GM10847 (cell line): Measurements from ENCODE around the gene LRFN2.

Source experiments
- POLR2A ChIP-seq: IDR thresholded peaks from 2 replicates; pipeline ENCODE4 v1.6.1; 2011; ENCODE audit not compliant: insufficient read length; ENCODE audit errors: extremely low read depth

The LRFN2 gene

DNA sequence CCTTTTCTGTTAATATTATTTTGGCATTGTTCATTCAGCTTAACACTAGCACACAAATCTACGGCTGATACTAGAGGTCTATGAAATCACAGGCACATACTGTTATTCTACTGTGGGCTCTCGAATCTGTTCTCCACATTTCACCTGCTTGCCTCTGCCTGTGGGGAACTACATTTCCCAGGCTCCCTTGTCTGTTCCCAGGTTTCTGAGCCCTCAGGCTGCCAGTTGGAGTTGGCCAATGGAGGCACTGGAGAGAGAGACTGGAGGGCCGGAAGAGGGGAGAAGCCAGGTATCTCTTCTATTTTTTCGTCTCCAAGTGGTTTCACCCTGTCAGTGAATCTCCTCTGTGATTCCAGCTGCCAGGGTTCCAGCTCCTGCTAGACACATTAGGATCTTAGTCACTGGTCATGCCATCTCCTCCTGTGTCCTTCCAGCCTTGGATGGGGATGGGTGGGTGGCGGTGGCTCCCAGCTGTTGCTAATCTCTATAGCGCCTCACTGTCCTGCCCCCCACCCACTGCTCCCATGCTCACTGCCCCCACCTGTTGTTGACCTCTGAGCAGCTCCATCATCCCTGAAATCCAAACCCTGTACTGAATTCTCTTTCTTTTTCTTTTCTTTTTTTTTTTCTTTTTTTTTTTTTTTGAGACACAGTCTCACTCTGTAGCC, 188.2 kb downstream of the LRFN2 start:
- TF ChIP-seq POLR2A, result no peak

DNA sequence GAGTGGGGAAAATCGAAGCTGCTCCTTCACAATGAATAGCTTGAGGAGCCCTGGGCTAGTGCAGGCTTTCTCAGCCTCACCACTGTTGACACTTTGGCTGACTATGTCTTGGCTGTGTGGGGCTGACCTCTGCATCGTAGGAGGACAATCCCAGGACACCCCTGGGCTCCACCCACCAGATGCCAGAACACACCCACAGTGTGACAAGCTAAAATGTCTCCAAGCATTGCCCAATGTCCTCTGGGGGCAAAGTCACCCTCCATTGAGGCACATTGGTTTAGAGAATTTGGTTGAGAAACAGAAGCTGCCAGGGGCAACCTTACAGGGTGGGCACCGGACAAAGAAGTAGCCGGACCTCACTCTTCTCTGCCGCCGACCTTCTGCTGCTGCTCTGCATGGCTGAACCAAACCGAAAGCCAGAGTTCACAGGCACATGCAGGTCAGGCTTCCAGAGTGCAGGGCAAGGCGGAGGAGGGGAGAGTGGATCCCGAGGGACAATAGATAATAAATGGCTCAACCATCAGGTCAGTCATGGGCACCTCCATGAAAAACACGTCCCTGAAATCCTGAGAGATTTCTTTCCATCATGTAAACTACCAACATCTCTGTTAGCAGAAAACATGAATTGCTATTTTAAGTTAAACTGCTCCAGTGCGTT, 189.0 kb downstream of the LRFN2 start:
- no peak for TF ChIP-seq POLR2A

GRCh38 chr6:40397287-40398033, 189.7 kb downstream of the LRFN2 start:
- TF ChIP-seq POLR2A, result no peak

- TF ChIP-seq POLR2A, result no peak
Observed at GRCh38 chr6:40395698-40396076, 191.5 kb downstream of the LRFN2 start.

GRCh38 chr6:40395066-40395697, 192.0 kb downstream of the LRFN2 start:
- TF ChIP-seq POLR2A, result no peak

DNA sequence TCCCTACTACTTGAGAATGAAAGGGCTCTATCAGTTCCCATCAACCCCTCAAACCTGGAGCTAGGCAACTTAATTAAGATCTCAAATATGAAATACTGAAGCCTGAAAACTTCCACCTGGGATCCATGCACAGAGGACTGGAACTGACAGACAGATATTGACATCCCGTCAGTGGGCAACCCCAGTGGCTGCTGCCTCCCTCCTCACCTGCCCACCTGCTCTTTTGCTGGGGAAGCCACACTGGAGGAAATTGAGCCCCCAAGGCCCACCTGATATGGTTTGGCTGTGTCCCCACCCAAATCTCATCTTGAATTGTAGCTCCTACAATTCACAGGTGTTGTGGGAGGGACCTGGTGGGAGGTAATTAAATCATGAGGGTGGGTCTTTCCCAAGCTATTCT, 192.8 kb downstream of the LRFN2 start:
- TF ChIP-seq POLR2A, result no peak

DNA sequence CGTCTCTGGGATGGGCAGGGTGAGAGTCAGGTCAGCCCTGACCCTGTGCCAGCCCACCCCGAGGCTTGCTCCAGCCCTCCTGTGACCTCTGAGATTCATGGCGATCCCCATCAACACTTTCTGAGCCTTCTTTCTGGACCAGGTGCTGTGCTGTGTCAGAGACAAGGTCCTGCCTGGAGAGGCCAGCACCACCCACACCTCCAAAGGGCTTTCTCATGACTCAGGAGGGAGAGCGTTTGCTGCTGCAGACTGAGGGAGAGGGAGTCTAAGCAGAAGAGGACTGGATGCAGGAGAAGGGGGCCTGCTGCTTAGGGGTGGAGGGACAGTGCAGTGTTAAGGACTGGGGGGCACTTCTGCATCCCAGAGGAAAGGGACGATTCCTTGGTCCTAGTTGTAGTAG, 193.5 kb downstream of the LRFN2 start:
- TF ChIP-seq POLR2A, result no peak

DNA sequence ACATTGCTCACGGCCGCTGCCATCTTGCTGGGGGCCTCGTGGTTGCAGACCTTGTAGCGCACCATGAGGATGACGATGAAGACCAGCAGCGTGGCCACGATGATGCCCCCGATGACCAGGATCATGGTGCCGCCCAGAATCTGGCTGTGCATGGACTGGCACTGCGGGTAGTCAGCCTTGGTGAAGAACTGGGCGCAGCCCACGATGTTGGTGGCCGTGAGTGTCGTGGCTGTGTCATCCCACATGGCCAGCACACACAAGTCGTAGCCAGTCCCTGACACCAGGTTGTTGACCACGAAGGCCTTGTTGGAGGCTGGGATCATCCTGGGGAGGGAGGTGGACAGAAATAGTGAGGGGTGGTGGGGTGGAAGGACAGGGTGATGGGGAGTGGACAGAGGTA, 194.6 kb downstream of the LRFN2 start:
- no peak for TF ChIP-seq POLR2A

DNA sequence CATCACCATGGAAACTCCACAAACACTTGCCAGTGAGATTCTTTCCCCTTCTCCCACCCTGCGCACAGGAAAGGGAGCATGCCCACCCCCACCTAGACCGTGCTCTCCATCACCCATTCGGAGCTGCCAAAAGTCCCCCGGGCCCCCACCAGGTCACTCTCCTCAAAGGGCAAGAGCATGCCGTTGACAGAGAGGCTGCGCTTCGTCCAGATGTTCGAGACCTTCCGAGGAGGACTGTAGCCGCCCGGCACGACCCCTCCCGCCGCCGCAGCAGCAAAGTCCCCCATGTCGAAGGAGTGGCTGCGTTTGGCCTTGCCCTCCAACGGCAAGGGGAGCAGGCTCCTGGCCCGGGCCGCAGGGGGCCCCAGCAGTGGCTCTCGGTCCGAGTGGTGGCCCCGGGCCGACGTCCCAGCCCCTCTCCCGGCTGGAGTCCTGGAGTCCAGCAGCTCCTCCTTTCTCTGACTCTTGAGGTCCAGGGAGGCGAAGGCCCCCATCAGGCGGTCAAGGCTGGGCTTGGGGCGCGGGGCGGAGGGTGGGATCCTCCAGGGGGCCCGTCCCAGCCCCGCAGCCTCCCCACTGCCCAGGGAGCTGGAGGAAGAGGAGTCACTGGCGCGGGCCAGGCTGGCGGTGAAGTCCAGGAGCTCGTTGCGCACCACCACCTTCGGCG, 195.2 kb downstream of the LRFN2 start:
- TF ChIP-seq POLR2A, result no peak

DNA sequence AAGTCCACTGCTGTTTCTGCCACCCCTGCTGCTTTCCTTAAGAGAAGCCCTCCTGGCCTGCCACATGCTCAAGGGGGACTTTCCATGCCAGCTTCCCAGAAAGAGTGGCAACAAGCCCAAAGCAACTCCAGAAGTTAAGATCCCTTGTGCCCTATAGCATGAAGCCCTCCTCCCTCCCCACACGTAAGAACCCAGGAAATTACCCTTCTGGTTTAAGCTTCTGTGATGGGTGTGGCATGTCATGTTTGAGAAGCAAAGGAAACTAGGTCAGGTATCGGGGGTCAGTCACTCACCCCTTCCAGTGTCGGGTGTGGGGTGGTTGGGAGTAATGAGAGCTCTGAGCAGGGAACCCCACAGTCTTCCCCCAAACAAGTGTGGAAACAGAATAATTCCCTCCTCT, 196.1 kb downstream of the LRFN2 start:
- TF ChIP-seq POLR2A, result no peak

- no peak for TF ChIP-seq POLR2A
Observed at GRCh38 chr6:40390144-40390800, 196.9 kb downstream of the LRFN2 start.

DNA sequence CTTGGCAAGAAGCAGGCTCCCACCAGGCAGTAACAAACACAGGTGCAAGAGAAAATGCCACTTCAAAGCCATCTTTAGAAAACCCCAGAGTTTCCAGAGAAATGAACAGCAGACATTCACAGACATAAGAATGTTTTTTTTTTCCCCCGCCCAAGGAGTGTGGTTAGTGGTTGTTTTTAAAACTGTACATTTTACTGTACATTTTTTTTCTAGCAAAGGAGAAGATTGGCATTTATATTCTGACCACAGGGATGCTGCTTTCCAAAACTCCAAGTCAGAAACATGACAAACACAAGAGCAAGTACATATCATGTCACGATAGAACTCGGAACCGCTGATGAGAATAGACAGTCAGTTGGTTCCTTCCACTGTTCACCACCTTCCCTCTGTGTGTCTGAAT, 197.9 kb downstream of the LRFN2 start:
- TF ChIP-seq POLR2A, result no peak

- TF ChIP-seq POLR2A, result no peak
Observed at GRCh38 chr6:40387871-40388264, 199.3 kb downstream of the LRFN2 start.

DNA sequence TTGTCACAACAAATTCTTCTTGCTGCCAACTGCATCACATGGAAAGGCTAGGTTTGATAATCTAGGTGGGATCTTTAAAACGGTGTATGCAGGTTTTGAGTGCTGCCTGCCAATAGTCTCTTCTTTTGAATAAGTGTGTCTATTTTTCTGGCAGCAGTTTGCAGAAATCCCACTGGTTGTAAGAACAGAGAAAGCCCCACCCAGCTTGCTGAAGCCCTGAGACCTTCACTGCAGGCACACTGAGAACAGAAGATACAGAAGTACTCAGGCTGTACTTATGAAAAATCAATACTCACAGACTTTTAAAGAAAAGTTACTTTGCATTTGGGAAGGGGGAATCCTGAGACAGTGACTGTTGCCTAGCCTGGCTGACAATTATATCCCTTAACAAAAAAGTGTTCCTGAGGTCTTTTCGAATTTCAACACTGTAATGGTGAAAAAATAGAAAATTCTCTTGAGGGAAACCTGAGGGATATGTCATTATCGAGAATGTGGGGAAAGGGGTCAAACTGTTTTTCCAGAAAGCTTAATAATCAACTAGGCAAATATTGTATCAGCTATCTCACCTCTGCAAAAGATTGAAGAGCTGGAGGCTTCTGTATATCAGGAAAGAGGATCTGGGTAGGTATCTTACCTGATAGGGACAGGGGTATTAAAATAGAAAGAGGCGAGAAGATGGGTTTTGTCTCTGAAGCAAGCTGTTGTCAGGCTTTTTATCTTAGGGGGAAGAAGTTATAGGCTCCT, 199.9 kb downstream of the LRFN2 start:
- no peak for TF ChIP-seq POLR2A
